GM18868 (cell line): ENCODE data around the gene GABPA.
"Not testable (repeated sequence)": the region's sequence is repeated elsewhere in the genome, so short reads cannot be mapped to it uniquely, and the experiment has no call there.

ENCODE experiments used
- ATAC-seq: cut with Tn5 transposase; IDR thresholded peaks from one replicate; pipeline ENCODE4 v1.9.1; 2021; ENCODE audit warnings: mild to moderate bottlenecking, moderate library complexity; ENCODE audit not compliant: unreplicated experiment

Gene GABPA

DNA sequence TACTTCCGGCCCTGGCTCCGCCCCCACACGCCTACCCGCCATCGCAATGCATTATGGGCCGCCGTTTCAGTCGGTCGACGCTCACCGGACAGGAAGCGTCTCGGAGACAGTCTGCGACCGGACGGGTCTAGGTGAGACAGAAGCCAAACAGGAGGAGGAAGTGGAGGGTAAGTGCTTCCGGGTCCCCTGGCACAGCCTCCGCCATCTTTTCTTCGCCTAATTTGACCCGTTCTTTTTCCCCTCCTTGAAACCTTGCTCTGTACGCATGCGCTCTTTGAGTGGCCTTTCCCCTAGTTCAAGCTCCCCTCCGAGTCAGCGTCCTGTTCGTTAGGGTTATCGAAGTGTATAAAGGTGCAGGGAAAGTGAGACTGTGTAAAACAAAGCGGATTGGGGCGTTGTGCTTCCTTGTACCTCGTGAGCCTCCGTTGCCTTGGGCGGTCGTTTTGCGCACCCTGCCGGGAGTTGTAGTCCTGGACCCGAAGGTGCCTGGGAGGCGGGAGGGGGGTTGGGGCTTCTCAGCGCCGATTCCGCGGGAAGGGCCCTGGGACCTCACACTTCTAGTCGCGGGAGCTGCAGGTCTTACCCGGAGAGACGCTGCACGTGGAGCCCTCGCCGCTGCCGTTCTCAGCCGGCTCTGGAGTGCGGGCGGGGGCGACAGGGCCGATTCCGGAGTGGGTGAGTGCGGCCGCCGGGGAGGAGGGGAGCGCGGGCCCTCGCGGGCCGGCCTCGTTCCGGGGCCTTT lies at the start of gene GABPA, which contains the start of gene ATP5PF:
Gene GABPA, plus strand, starts transcription at position 69 of the 742 bp plus-strand sequence. CDS start 6,627 bp downstream, outside the sequence.
Gene ATP5PF, minus strand, starts transcription at position 1 of the 742 bp plus-strand sequence. CDS start 5,110 bp downstream, outside the sequence.
- peak; percentile 86 for ATAC-seq

DNA sequence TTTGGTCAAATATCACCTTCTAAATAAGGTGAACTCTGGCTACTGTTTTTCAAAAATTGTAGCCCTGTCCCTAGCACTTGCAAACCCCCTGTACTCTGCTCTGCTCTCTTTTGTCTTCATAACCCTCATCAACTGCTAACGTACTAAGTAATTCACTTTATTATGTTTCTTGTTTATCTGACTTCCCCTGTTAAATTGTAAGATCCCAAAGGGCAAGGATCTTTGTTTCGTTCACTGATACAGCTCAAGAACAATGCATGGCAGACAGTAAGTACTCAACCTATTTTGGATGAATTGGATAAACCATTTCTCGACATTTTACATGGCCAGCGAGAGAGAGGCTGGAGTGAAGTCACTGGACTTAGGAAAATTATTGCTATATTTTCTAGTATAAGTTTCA lies 47.0 kb upstream of the GABPA start:
- ATAC-seq, result no peak

DNA sequence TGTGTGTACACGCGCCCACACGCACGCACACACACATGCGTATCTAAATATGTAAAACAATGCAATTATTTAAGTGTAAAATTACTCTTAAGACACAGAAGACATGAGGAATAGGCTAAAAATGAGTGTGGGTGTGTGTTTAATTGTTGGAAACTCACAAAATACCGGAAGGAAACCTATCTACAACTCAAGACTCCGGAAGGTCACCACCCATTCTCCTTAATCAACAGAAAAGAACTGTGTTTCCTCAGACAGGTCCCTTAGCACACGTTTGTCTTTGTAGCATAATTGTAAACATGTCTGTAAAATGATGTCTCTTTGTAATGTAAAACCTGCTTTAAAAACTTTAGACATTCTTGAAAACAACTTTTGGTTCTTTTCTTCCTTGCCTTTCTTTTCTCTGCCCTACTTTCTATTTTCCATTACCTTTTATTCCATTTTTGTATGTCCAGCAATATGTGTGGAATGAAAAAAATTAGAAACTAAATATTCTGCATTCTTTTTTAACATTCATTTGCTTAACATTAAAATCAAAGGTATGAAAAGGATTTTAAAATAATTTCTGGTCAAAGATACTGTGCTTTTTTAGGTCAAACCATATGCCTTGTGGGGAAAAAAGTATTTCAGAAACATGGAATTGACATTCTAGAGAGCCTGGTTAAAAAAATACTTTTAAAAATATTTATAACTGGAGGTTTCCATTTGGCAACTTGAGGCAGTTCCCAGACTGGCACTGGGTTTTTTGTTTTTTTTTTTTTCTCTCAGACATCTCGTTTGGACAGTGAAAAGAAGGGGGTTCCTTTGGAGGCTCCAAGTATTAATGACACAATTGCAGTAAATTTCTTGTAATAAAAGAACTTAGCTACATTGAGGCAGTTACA lies 46.3 kb upstream of the GABPA start:
- ATAC-seq, result no peak

DNA sequence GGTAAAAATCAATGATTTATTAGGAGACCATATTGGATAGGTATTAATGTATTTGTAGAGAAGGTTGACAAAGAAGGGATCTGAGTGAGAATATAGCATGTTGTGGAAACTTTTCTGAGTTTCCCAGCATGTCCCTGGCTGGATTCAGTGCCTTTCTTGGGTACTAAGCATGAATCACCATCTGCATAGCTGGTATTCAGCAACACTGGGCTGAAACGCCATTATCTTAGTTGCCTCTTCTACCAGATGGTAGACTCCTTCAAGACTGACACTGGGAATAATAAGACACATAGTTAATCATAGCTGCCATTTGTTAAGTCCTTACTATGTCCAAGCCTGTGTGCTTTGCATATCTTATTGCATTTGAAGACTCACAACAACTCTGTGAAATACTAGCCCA lies 45.5 kb upstream of the GABPA start:
- ATAC-seq, result no peak

DNA sequence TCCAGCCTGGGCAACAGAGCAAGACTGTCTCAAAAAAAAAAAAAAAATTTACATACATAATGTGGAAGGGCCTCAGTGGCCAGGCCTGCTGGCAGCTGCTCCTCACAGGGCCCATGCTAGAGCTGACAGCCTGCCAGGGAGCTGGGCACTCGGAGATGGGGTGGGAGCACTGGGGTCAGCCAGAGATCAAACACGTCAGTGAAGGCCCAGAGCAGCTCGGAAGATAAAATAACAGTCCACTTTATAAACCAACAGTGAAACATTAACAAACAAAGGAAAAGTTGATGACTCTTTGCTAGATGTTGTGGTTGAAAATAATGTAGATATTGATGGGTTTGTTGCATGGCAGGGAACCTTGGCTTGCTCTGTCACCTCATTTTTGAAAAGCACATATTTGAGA lies 42.8 kb upstream of the GABPA start:
- no peak for ATAC-seq

DNA sequence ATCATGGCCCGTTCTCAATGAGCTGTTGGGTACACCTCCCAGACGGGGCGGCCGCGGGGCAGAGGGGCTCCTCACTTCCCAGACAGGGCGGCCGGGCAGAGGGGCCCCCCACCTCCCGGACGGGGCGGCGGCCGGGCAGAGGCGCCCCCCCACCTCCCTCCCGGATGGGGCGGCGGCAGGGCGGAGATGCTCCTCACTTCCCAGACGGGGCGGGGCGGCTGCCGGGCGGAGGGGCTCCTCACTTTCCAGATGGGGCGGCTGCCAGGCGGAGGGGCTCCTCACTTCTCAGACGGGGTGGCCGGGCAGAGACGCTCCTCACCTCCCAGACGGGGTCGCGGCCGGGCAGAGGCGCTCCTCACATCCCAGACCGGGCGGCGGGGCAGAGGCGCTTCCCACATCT lies 39.3 kb upstream of the GABPA start:
- not testable (repeated sequence) for ATAC-seq

DNA sequence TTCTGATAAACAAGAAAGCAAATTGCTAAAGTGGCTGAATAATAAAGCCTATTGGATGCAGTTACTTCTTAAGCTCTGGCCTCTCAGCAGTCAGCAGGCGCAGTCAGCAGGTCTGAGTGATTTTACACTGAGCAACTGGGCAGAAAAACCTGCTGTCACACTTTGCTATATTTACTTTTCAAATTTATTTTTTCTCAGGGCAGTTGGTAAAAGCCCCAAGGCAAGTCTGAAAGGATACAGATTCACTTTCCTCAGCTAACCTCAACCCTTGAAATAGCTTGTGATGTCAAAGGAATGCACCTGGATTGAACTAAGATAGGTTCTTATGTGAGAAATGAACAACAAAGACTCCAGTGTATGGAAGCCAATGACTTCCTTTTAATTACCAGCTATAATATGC lies 34.0 kb upstream of the GABPA start:
- ATAC-seq, result no peak

DNA sequence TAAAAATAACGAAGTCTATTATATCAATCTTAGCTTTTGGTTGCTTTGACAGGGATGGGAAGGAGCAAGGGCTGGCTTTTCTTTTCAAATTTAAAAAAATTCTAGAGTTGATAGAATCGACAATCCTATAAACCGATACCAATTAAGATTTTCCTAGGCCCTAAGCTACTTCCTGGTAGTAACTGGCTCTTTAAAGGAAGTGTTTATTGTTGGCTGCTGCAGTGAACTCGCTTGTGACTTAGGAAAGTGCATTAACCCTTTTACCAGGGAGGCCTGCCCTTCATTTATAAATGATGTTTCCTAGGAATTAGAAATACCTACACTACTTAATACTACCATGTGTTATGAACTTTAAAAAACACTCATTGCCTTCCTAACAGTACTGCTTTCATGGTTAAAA lies 33.2 kb upstream of the GABPA start:
- ATAC-seq, result no peak

DNA sequence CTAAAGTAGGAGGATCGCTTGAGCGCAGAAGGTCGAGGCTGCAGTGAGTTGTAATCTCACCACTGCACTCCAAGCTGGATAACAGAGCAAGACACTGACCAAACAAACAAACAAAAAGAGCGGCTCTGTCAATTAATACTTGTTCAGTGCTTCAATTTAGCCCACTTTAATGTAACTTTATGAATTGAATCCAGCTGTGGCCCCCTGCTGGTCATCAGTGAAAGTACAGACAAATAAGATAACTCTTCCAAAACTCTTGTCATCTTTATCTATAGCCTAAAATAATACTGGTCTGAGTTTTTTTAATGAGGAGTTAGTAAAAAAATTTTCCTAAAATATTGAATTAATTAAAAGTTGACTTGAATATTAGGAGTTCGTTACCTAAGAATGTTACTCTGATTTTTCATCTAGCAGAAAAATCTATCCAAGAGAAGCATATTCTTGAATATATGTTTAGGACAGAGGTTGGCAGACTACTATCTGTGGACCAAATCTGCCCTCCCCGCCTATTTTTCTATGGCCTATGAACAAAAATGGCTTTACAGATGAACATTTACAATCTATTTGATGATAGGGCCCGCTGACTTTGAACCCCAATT lies 26.2 kb upstream of the GABPA start:
- ATAC-seq, result peak; percentile 63

DNA sequence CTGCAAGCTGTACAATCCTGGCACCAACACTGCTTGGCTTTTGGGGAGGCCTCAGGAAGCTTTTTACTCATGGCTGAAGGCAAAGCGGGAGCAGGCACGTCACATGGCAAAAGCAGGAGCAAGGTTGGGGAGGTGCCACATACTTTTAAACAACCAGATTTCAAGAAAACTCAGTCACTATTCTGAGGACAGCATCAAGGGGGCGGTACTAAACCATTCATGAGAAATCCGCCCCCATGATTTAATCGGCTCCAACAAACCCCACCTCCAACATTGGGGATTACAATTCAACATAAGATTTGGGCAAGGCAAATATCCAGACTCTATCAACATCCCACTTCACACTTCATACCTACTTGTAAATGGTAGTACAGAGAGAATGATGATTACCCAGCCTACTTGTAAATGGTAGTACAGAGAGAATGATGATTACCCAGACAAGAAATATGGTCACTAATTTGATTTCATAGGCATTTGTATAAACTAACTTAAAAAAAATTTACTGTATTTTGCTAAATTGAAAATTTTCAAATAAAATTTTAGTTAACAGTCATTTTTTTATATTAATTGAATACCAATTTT lies 25.0 kb upstream of the GABPA start:
- ATAC-seq, result no peak

DNA sequence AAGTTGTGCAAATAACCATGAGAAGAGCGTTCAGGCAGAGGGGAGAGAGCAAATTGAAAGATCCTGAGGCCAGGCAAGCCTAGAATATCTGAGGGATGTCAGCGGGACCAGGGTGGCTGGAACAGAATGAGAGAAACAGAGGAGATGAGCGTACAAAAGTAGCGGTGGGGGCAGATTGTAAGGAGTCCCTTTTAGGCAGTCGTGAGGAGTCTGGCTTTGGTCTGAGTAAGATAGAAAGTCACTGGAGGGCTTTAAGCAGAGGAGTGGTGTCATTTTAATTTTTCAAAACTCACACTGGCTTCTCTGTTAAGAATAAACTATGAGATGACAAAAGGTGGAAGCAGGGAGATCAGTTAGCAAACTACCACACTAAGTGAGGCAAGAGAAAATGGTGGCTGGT lies 24.2 kb upstream of the GABPA start:
- no peak for ATAC-seq

DNA sequence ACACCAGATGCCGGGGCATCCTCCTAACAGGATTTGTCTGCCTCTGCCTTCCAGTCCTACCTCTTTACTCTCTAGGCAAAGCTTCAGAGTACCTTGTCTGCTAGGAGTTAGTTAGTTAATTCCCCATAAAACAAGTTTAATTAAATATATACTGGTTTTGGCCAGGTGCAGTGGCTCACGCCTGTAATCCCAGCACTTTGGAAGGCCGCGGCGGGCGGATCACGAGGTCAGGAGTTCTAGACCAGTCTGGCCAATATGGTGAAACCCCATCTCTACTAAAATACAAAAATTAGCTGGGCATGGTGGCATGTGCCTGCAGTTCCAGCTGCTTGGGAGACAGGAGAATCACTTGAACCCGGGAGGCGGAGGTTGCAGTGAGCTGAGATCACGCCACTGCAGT lies 20.7 kb upstream of the GABPA start:
- ATAC-seq, result not testable (repeated sequence)

DNA sequence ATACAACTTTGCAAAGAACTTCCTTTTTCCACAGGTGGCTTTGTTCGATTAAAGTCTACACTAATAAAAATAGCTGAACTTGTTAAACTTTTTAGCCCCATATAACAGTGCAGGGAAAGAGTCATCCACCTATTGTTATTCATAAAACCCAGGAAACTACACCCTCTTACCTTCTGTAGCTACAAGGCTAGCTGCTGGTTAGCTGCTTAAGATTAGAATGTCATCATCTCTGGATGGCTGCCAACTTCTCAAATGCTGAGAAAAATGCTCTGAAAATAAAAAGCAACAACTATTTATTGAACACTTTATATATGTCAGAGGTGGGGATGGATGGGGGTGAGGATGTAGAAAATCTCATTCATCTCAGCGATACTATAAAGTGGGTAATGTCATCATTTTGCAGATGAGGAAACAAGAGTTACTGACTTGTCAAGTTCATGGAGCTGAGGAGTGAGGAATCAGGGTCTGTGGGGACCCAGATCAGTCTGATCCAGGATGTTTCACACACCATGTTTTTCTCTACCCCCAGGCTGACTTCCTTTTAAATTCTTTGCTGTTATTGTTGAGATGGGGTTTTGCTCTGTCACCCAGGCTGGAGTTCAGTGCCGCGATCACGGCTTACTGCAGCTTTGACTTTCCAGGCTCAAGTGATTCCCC lies 17.2 kb upstream of the GABPA start:
- no peak for ATAC-seq

DNA sequence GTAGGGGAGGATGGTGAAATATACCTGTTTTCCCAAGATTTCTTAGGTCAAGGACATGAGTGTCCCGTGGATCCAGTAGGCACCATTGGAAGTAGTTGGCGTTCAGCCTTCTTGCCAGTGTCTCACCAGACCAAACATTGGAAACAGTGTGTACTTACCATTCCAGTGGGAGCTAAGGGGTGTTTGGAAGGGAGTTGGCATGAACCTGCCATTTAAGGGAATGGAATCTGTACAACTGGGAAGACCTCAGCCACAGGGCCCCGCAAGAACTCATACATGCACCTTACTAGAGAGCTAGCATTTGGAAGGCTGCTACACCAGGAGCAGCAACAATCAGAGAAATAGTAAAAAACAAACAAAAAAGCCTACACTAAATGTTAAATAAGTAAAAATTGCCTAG lies 12.8 kb upstream of the GABPA start:
- no peak for ATAC-seq

DNA sequence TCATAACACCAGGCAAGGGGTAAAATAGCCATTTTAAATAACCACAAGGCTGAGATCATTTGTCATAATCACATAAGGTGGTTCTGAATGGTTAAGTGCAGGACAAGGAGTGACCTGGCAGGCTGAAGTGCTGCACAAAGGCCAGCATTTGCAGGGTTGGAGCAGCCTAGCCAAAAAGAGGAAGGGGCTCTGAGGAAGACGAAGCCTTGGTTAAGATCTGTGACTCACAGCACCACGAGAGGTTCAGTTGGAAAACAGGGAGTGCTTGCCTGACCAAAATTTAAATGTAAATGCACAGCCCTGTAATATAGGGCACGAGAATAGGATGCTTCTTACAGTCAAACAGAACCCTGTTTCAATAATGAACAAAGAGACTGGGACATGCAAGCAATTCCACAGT lies 12.1 kb upstream of the GABPA start:
- no peak for ATAC-seq

DNA sequence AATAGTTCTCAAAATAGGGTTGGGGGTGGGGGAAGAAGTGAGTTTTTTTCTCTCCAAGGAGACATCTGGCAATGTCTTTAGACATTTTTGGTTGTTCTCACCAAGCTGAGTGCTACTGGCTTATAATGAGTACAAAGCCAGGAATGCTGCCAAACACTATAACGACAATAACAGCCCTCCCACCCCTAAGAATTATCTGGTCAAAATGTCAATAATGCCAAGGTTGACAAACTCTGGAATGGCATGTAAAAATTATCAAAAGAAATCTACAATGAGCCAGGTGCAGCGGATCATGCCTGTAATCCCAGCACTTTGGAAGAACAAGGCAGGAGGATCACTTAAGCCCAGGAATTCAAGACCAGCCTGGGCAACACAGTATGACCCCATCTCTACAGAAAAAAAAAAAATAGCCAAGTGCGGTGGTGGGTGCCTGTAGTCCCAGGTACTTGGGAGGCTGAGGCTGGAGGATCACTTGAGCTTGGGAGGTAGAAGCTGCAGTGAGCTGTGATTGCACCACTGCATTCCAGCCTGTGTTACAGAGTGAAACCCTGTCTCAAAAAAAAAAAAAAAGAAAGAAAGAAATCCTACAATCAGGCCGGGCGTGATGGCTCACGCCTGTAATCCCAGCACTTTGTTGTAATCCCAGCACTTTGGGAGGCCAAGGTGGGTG lies 2.5 kb upstream of the GABPA start:
- no peak for ATAC-seq

DNA sequence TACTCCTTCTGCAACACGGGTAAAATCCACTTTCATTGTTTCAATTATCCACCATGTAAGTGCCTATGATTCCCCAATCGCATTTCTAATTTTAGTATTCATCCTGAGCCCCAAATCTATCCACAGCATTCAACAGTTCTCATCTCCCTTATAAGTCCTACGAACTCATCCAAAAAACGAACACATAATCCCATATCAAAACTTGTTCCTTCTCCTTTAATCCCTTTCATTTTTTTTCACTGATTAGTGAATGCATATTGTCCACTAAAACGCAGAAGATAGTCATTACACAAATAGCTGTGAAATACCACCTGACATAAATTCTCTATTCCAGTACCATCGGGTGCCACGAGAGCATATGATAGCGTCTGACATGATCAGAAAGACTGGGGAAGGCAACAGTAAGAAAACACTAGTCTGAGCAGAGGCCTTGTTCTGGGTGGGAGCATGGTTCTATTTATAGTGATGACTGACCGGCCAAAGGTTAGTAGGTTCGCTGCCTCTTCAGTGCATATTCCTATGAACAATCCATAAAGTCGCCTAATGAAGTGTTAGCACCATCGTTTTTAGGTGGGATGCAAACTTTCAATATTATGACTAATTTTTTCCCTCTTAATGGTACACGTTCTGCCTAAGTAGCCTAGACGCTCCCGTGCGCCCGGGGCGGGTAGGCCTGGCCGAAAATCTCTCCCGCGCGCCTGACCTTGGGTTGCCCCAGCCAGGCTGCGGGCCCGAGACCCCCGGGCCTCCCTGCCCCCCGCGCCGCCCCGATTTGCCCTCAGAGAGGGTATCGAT lies 716 bp upstream of the GABPA start:
- peak; percentile 1 for ATAC-seq

DNA sequence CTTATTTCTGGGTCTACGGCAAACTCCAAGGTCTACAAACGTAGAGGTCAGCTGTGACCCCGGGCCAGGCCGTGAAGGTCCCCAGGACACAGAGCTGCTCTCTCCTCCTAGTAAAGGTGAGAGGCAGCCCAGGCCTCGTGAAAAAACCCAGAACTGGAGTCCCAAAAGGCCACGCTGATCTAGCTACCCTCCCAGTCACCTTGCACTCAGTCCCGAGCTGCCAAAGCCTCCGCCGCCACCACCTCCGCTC lies 193 bp upstream of the GABPA start:
- ATAC-seq, result no peak
